ENCODE data around the gene NPTX1. TPM values are rescaled to one million over a fixed set of nuclear protein-coding genes. Genes with fewer than 3 reads are reported as not detected.

The NPTX1 gene
- total and polyA plus RNA-seq, 2 of the 13 experiments (the other 11 are each of a cell fraction or from before 2014, with no cell fraction given): 0.01 TPM; not detected in 1

- Histone ChIP-seq H3K4me1 (ENCODE audit: insufficient read depth, low read length) (peaks cover 13% of the 10 kb centered on the region), H3K9me3 (ENCODE audit: low read length) (no peaks in the 10 kb centered on the region), H3K4me3 (replicated peaks in 1 of 3; ENCODE audit: insufficient read depth in 1 of 3, low read depth in 2 of 3, low read length in 3 of 3) (no peak overlapping the region), H4K20me1 (ENCODE audit: insufficient read depth, low read length) (peaks cover 14% of the 10 kb centered on the region; the same call in 1 of the 2 replicates), H3K36me3 (replicated peaks in 1 of 2; ENCODE audit: control insufficient read depth in 1 of 2, insufficient read depth in 2 of 2, low read length in 2 of 2) (no peaks in the 10 kb centered on the region), H3K27me3 (ENCODE audit: control insufficient read depth in 1 of 2, insufficient read depth in 2 of 2, low read length in 2 of 2) (peaks cover 9 to 22% of the 10 kb centered on the region in 2 experiments; a peak in 3 of 5 replicates), H3K9ac (ENCODE audit: insufficient read depth, low read depth, low read length) (no peak overlapping the region), H3K27ac (ENCODE audit: extremely low read length, insufficient read depth, low read length) (no peak overlapping the region), H3K79me2 (ENCODE audit: insufficient read depth, low read length) (no peaks in the 10 kb centered on the region), H3K4me2 (ENCODE audit: low read depth, low read length) (no peak overlapping the region), H2AFZ (ENCODE audit: low read length) (no peak overlapping the region)
- POLR2A ChIA-PET: no interaction called here
- 14% methylated on average over 9 of the region's 31 CpGs for WGBS (ENCODE audit: low lambda C conversion rate)
- BruUV-seq (replicated peaks): no TSS peak
- no peak for TF ChIP-seq ZNF546 (CRISPR knock-in tag; conservative IDR thresholded peaks at IDR 0.05)
- CTCF ChIA-PET (ENCODE audit: low intra/inter-chr PET ratio, low total read pairs): no interaction called here
- ATAC-seq (no peak), DNase-seq (ENCODE audit: low spot score) (no peak), FAIRE-seq (no peak)
- in situ Hi-C loops (cut with HindIII; ENCODE audit: extremely low pct_ligation_motif_present, low pct_unique_long_range_greater_than_20kb) (no loop called here), intact Hi-C loops (cut with micrococcal nuclease; ENCODE audit: unreplicated experiment) (no loop called here)
These were observed 32.3 kb downstream of the NPTX1 start for GRCh38 chr17:80443916-80444643.

- Histone ChIP-seq H3K4me2 (ENCODE audit: low read depth, low read length) (no peak overlapping the region), H3K4me3 (replicated peaks in 1 of 3; ENCODE audit: insufficient read depth in 1 of 3, low read depth in 2 of 3, low read length in 3 of 3) (no peak overlapping the region), H3K9me3 (ENCODE audit: low read length) (no peaks in the 10 kb centered on the region), H2AFZ (ENCODE audit: low read length) (no peak overlapping the region), H4K20me1 (ENCODE audit: insufficient read depth, low read length) (peaks cover 14% of the 10 kb centered on the region; the same call in 1 of the 2 replicates), H3K27me3 (ENCODE audit: control insufficient read depth in 1 of 2, insufficient read depth in 2 of 2, low read length in 2 of 2) (peaks cover 8 to 18% of the 10 kb centered on the region in 2 experiments; a peak in 3 of 5 replicates), H3K27ac (ENCODE audit: extremely low read length, insufficient read depth, low read length) (no peak overlapping the region), H3K4me1 (ENCODE audit: insufficient read depth, low read length) (peaks cover 13% of the 10 kb centered on the region), H3K36me3 (replicated peaks in 1 of 2; ENCODE audit: control insufficient read depth in 1 of 2, insufficient read depth in 2 of 2, low read length in 2 of 2) (no peaks in the 10 kb centered on the region), H3K79me2 (ENCODE audit: insufficient read depth, low read length) (no peaks in the 10 kb centered on the region), H3K9ac (ENCODE audit: insufficient read depth, low read depth, low read length) (no peak overlapping the region)
- CTCF ChIA-PET (ENCODE audit: low intra/inter-chr PET ratio, low total read pairs): no interaction called here
- no TSS peak for BruUV-seq (replicated peaks)
- in situ Hi-C loops (cut with HindIII; ENCODE audit: extremely low pct_ligation_motif_present, low pct_unique_long_range_greater_than_20kb): no loop called here
- no peak for FAIRE-seq
- ATAC-seq: no peak
- intact Hi-C loops (cut with micrococcal nuclease; ENCODE audit: unreplicated experiment): no loop called here
- DNase-seq (ENCODE audit: low spot score): no peak
- WGBS (ENCODE audit: low lambda C conversion rate): 7% methylated on average over 11 of the region's 12 CpGs
- POLR2A ChIA-PET: interaction anchor here (1.2 kb wide), 1 partner anchor 101 kb away, joined by 3 read pairs; the partner anchor contains the start of gene RPTOR
- TF ChIP-seq ZNF766 (CRISPR knock-in tag; IDR thresholded peaks at IDR 0.05; ENCODE audit: borderline replicate concordance) (no peak), ZFP36L2 (CRISPR knock-in tag; IDR thresholded peaks at IDR 0.05) (no peak), AGO1 (IDR thresholded peaks at IDR 0.05; ENCODE audit: low read depth, low read length, poor library complexity, severe bottlenecking) (no peak), ISL2 (CRISPR knock-in tag; IDR thresholded peaks at IDR 0.05) (no peak), MXD1 (CRISPR knock-in tag; IDR thresholded peaks at IDR 0.05) (no peak), SALL2 (CRISPR knock-in tag; IDR thresholded peaks at IDR 0.05) (no peak), KIAA2018 (CRISPR knock-in tag; IDR thresholded peaks at IDR 0.05; ENCODE audit: borderline replicate concordance) (no peak), PAWR (CRISPR knock-in tag; IDR thresholded peaks at IDR 0.05; ENCODE audit: borderline replicate concordance) (no peak)
These were observed 32.9 kb downstream of the NPTX1 start for GRCh38 chr17:80443498-80443897.
